K562 (cell line): ENCODE data around the gene ENTPD6.

Experiments
- ATF7 ChIP-seq: fragments of 450-650 bp; IDR thresholded peaks from 2 replicates; pipeline ENCODE4 v1.7.1; 2014; ENCODE audit warnings: mild to moderate bottlenecking, moderate library complexity
- CBX3 ChIP-seq, 2 experiments: IDR thresholded peaks; 1 replicate in 1 of 2; 2 replicates in 1 of 2; pipeline ENCODE4 v1.6.1; 2012; ENCODE audit warnings: inconsistent platforms in 2 of 2, low read length in 2 of 2, borderline replicate concordance in 1 of 2, control low read depth in 1 of 2
- CTCF ChIP-seq, 3 experiments: IDR thresholded peaks in 2 of 3; conservative IDR thresholded peaks in 1 of 3; 2 replicates each; pipeline ENCODE4 v1.5.1; 2011 to 2012; ENCODE audit warnings: low read length in 3 of 3, mild to moderate bottlenecking in 3 of 3, control low read depth in 2 of 3, improper control_type of control experiment in 1 of 3, inconsistent platforms in 1 of 3, low read depth in 1 of 3, mixed read lengths in 1 of 3, moderate library complexity in 1 of 3; ENCODE audit not compliant: insufficient read depth in 2 of 3
- FOXK1 ChIP-seq: sonication (generic); formaldehyde crosslinking; IDR thresholded peaks from 2 replicates; pipeline ENCODE4 v1.8.0; 2022; ENCODE audit warnings: missing genetic modification reagents, mild to moderate bottlenecking, borderline replicate concordance
- GATAD2B ChIP-seq: fragments of 450-650 bp; IDR thresholded peaks from 2 replicates; pipeline ENCODE4 v1.6.1; 2017; ENCODE audit warnings: mild to moderate bottlenecking, borderline replicate concordance
- MAFK ChIP-seq: IDR thresholded peaks from 2 replicates; pipeline ENCODE4 v1.6.1; 2011; ENCODE audit warnings: low read length, improper control_type of control experiment
- RAD21 ChIP-seq, 2 experiments: fragments of 250-450 bp in 1 of 2; fragments of 450-650 bp in 1 of 2; sonication (Bioruptor Pico) in 1 of 2; formaldehyde crosslinking in 1 of 2; IDR thresholded peaks in 1 of 2; conservative IDR thresholded peaks in 1 of 2; 2 replicates each; pipeline versions ENCODE4 v1.4.0 to v1.8.0; 2020 to 2022; ENCODE audit warnings: mild to moderate bottlenecking in 2 of 2, moderate library complexity in 1 of 2
- RUNX1 ChIP-seq: sonication (generic); IDR thresholded peaks from 2 replicates; pipeline ENCODE4 v1.6.1; 2016; ENCODE audit warnings: antibody characterized with exemption, low read depth
- SIX5 ChIP-seq, 2 experiments: IDR thresholded peaks; 2 replicates each; pipeline ENCODE4 v1.6.1; 2011; ENCODE audit warnings: low read length in 2 of 2, borderline replicate concordance in 1 of 2, low read depth in 1 of 2, mild to moderate bottlenecking in 1 of 2, moderate library complexity in 1 of 2; ENCODE audit not compliant: insufficient read depth in 1 of 2
- ZC3H4 ChIP-seq: sonication (generic); formaldehyde crosslinking; IDR thresholded peaks from 2 replicates; pipeline ENCODE4 v1.9.0; 2021; ENCODE audit warnings: missing genetic modification reagents, borderline replicate concordance
- ZHX1 ChIP-seq: fragments of 150-350 bp; conservative IDR thresholded peaks from 2 replicates; pipeline ENCODE4 v1.6.1; 2014; ENCODE audit warnings: low read length
- ZNF146 ChIP-seq: IDR thresholded peaks from one replicate; pipeline ENCODE4 v1.6.1; 2018; ENCODE audit warnings: missing compliant biosample characterization; ENCODE audit not compliant: unreplicated experiment

- TF ChIP-seq ZC3H4 (no peak), ZNF146 (no peak), GATAD2B (no peak), CTCF (IDR thresholded peaks at IDR 0.05 in 2 of 3, conservative IDR thresholded peaks at IDR 0.05 in 1 of 3; ENCODE audit: insufficient read depth in 2 of 3, low read depth in 1 of 3, low read length in 3 of 3) (no peak), FOXK1 (no peak), ATF7 (no peak), MAFK (no peak), CBX3 (IDR thresholded peaks at IDR 0.05; ENCODE audit: borderline replicate concordance in 1 of 2, low read length in 2 of 2) (no peak), RUNX1 (no peak), SIX5 (IDR thresholded peaks at IDR 0.05; ENCODE audit: borderline replicate concordance in 1 of 2, insufficient read depth in 1 of 2, low read depth in 1 of 2, low read length in 2 of 2) (no peak), RAD21 (CRISPR knock-in tag; conservative IDR thresholded peaks at IDR 0.05 in 1 of 2, IDR thresholded peaks at IDR 0.05 in 1 of 2) (no peak), ZHX1 (no peak)
Observed at GRCh38 chr20:25216199-25216945, 20.9 kb downstream of the ENTPD6 start.
